ENCODE results near the gene TSPEAR.
"Not testable (repeated sequence)": the region's sequence is repeated elsewhere in the genome, so short reads cannot be mapped to it uniquely, and the experiment has no call there.

The TSPEAR gene

DNA sequence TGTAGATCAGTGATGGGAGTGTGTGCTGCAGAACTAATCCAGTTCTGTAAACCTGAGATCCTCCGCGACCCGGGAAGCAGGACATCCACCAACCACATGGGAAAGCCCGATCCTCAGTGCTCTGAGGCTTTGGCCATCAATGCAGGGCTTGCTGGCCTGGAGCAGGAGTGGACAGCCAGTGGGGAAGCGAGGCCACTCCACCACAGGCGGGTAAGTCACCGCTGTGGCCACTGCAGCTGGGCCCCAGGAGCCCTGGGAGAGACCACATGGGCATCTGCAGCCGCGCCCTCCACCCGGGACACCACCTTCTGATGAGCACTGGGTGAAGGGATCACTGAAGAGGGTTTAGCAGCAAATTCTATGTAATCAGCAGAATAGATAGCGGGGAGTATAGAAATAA is 30.2 kb downstream of the TSPEAR start:
- DNase-seq: no peak

DNA sequence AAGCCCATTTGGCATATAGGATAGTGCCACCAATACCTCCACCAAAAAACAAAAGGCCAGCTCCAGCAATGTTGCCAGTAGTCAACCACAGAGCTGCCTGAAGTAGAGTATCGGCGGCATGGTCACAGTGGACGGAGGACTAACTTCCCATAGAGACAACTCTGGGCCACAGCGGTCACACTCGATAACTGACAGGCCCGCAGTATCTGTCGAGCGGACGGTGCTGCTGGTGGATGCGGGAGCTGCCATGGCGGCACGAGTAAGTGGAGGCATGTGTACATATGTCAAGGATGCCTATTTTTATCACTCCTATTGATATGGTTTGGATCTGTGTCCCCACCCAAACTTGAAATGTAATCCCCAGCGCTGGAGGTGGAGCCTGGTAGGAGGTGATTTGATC is 33.5 kb downstream of the TSPEAR start:
- no peak for DNase-seq

- no peak for DNase-seq
Measured at GRCh38 chr21:44671911-44672310, 39.5 kb downstream of the TSPEAR start.

- DNase-seq: no peak
Measured at GRCh38 chr21:44670642-44671432, 40.5 kb downstream of the TSPEAR start.

DNA sequence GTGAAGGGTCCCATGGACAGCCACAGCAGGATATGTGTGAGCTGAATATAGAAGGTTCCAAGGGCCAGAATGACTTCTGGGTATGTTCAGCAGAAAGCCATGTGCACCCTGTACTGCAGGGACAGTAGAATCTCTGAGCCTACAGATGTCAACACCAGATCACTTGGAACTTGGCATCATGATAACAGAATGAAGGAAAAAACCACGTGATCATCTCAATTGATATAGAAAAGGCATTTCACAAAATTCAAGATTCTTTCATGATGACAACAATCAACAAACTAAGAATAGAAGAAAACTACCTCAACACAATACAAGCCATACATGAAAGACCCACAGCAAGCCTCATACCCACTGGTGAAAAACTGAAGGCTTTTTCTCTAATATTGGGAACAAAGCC is 43.8 kb downstream of the TSPEAR start:
- DNase-seq: no peak

- no peak for DNase-seq
Measured at GRCh38 chr21:44666401-44667320, 44.7 kb downstream of the TSPEAR start, which contains the start of gene KRTAP12-2. Gene KRTAP12-2, minus strand, starts transcription at chr21:44666927. Its CDS starts 41 bp downstream, at chr21:44666886.

DNA sequence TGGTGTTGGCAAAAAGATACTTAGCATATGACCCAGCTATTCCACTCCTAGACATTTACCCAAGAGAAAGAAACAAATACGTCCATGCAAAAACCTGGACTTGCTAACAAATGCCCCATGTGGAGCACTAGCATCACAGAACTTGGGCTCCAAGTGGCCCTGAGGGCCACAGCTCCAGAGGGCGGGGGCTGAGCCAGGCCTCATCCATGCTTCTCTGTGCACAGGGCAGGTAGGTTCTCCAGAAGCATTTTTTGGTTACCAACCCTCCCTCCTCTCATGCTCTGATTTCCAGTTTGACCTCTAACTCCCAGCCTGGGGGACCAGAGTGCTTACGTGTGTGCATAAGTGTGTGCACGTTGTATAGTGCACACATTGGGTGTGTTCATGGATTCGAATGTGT is 46.7 kb downstream of the TSPEAR start:
- DNase-seq: no peak

DNA sequence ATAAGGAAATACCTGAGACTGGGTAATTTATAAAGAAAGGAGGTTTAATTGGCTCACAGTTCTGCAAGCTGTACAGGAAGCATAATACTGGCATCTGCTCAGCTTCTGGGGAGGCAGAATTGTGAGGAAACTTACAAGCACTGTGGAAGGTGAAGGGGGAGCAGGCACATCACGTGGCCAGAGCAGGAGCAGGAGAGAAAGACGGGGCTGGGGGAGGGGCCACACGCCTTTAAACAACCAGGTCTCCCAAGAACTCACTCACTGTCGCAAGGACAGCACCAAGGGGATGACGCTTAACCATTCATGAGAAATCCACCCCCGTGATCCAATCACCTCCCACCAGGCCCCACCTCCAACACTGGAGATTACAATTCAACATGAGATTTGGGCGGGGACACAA is 49.8 kb downstream of the TSPEAR start:
- DNase-seq: not testable (repeated sequence)

GRCh38 chr21:44658913-44659595 is 52.3 kb downstream of the TSPEAR start:
- no peak for DNase-seq

DNA sequence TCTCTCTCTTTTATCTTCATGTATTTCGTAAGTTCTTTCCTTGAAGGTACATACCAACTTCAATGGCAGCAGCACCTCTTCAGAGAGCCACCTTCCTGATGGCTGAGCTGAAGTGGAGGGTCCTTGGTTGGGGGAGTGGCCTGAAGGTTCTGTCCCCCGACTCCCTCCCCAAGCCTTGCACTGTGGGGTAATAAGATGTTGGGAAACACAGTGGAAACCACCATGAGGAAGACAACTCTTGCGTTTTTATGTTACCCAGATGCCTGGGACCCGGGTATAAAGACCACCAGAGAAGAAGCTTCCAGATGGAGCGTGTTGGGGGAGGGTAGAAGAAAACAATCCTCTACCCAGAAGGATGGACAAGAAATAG is 52.8 kb downstream of the TSPEAR start:
- DNase-seq: no peak

- peak; percentile 41 for DNase-seq
Measured at GRCh38 chr21:44657635-44658540, 53.5 kb downstream of the TSPEAR start, which contains the start of gene KRTAP12-3. Gene KRTAP12-3, plus strand, starts transcription at chr21:44657932. Its CDS starts 48 bp downstream, at chr21:44657980.

- no peak for DNase-seq
Measured at GRCh38 chr21:44656868-44657267, 54.5 kb downstream of the TSPEAR start.

DNA sequence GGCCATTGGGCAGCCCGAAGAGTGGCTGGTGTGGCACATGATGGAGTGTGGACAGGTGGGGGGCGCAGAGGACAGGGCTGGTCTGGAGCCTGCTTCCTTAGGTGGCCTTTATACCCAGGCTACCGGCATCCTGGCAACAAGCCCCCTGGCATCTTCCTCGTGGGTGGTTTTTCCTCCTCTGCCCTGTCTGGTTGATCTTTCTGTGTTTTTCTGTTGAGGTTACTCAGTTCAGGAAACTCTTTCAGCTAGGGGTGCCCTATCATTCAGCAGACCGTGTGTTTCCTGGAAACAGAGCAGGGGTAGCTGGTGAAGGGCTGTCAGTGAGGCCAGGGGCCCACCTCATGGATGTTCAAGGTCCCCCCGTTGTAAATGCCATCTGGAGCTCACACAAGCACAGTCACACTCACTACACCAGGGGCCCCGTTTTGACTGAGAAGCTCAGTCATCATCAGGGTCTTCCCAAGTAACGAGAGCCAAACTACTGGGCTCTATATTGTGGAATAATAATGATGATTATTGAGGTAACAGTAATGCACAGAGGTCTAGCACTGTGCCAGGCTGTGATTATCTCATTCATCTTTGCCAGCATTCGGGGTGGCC is 56.7 kb downstream of the TSPEAR start, which contains the start of gene KRTAP12-4:
KRTAP12-4 (minus strand) TSS at position 84 of the 600 bp plus-strand sequence; CDS start at position 39, 45 bp downstream.
- DNase-seq: no peak

- DNase-seq: peak; percentile 47
Measured at GRCh38 chr21:44653656-44654575, 57.5 kb downstream of the TSPEAR start.

DNA sequence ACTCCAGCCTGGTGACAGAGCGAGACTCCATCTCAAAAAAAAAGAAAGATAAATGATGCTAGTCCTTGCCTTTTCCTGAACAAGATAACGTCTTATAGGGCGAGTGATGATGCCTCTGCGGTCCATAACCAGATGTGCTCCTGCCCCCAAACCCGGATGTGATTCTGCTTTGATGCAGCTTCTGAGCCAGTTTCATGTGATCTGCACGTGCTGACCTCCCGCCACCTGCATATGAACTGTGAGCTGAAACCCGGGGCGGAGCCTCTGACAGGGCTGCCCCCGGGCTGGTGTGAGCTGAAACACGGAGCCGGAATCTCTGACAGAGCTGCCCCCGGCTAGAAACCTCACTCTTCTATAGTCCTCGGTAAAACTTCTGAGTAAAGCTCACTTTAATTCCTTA is 58.2 kb downstream of the TSPEAR start:
- DNase-seq: no peak

GRCh38 chr21:44650973-44651675 is 60.2 kb downstream of the TSPEAR start:
- DNase-seq: no peak

- no peak for DNase-seq
Measured at GRCh38 chr21:44650265-44650972, 61.0 kb downstream of the TSPEAR start.

- DNase-seq: no peak
Measured at GRCh38 chr21:44649521-44650100, 61.8 kb downstream of the TSPEAR start.
